Smooth muscle cell (in vitro differentiated cells): ENCODE results near the gene ZNF536. TPM values are rescaled to one million over a fixed set of nuclear protein-coding genes. Genes with fewer than 3 reads are reported as not detected.

ENCODE experiments used
- DNase-seq: peaks from one replicate; lab custom pipeline; 2025; ENCODE audit not compliant: unreplicated experiment; lab: John Stamatoyannopoulos, UW
- H2AFZ ChIP-seq: fragments of 200-600 bp; sonication (generic); 2 replicates; pipeline ENCODE4 v1.6.0; 2016; ENCODE audit warnings: antibody characterized with exemption, low read depth, mild to moderate bottlenecking
- H3F3A ChIP-seq: fragments of 200-600 bp; sonication (generic); 2 replicates; pipeline ENCODE4 v1.6.0; 2017; ENCODE audit warnings: antibody characterized with exemption, low read depth
- H3K27ac ChIP-seq: fragments of 200-600 bp; sonication (generic); 2 replicates; pipeline ENCODE4 v1.5.1; 2016; ENCODE audit warnings: low read depth, mild to moderate bottlenecking
- H3K27me3 ChIP-seq: fragments of 200-600 bp; sonication (generic); 2 replicates; pipeline ENCODE4 v1.6.1; 2016; ENCODE audit warnings: low read depth, mild to moderate bottlenecking
- H3K36me3 ChIP-seq: fragments of 200-600 bp; sonication (generic); 2 replicates; pipeline ENCODE4 v1.5.1; 2016; ENCODE audit warnings: low read depth
- H3K4me1 ChIP-seq: fragments of 200-600 bp; sonication (generic); 2 replicates; pipeline ENCODE4 v1.5.1; 2016; ENCODE audit warnings: low read depth
- H3K4me2 ChIP-seq: fragments of 200-600 bp; sonication (generic); 2 replicates; pipeline ENCODE4 v1.6.0; 2016; ENCODE audit warnings: mild to moderate bottlenecking
- H3K4me3 ChIP-seq: fragments of 200-600 bp; sonication (generic); 2 replicates; pipeline ENCODE4 v1.5.1; 2016; ENCODE audit warnings: mild to moderate bottlenecking
- H3K79me2 ChIP-seq: fragments of 200-600 bp; sonication (generic); 2 replicates; pipeline ENCODE4 v1.6.0; 2016; ENCODE audit warnings: low read depth, mild to moderate bottlenecking
- H3K9ac ChIP-seq: fragments of 200-600 bp; sonication (generic); 2 replicates; pipeline ENCODE4 v1.6.0; 2016; ENCODE audit warnings: low read depth
- H3K9me3 ChIP-seq: fragments of 200-600 bp; sonication (generic); replicated peaks from 2 replicates; pipeline ENCODE4 v1.5.1; 2016; ENCODE audit warnings: low read depth
- H4K20me1 ChIP-seq: fragments of 200-600 bp; sonication (generic); 2 replicates; pipeline ENCODE4 v1.6.0; 2016; ENCODE audit warnings: low read depth
- WGBS: methylation state at CpG from one replicate; pipeline ENCODE4 v1.1.7; 2016; ENCODE audit warnings: low lambda C conversion rate; 5-methylcytosine and 5-hydroxymethylcytosine counted together
- polyA plus RNA-seq: library from polyadenylated mRNA; unstranded; fragments of >200 nt; fragmentation: Nextera tagmentation; extraction: Ambion mirVana; gene quantifications from 2 replicates; pipeline ENCODE4 v1.2.1, GENCODE V29; 2016
- total RNA-seq: library from RNA; depleted of rRNA; stranded (reverse); fragments of >200 nt; gene quantifications from 2 replicates; pipeline ENCODE4 v1.2.3, GENCODE V29; 2014
- TF ChIP-seq, protein P1 (sequence below): fragments of 200-600 bp; sonication (generic); IDR thresholded peaks from 2 replicates; pipeline ENCODE4 v1.5.1; 2017; ENCODE audit warnings: borderline replicate concordance, mild to moderate bottlenecking, antibody characterized with exemption; ENCODE audit not compliant: insufficient read depth, poor library complexity, severe bottlenecking

ZNF536 gene
- total and polyA plus RNA-seq, 2 experiments from 2014 or later: not detected

DNA sequence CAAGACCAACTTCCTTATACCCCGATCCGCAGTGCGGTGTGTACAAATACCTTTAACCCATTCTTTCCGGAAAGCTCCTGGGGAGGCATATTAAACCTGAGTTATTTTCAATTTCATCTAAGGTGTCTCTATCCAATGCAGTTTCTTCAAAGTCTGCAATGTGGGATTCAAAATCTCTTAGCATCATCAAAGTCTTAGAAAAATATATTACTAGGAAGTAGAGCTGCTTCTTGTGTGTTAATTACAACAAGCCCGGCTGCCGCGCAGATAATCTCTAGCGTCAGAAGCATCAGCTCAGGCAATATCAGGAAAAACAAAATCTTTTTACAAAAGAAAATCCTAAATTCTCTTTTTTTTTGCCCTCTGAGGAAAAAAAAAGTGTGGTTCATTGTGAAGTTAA lies 48.1 kb downstream of the ZNF536 start:
- H2AFZ ChIP-seq: no peak overlapping the region
- no peaks in the 10 kb centered on the region for H3F3A ChIP-seq
- H3K4me2 ChIP-seq: no peak overlapping the region
- no peaks in the 10 kb centered on the region for H4K20me1 ChIP-seq
- no peak for DNase-seq
- no peaks in the 10 kb centered on the region for H3K79me2 ChIP-seq
- peaks cover 8% of the 10 kb centered on the region for H3K27me3 ChIP-seq
- TF ChIP-seq, protein P1, sequence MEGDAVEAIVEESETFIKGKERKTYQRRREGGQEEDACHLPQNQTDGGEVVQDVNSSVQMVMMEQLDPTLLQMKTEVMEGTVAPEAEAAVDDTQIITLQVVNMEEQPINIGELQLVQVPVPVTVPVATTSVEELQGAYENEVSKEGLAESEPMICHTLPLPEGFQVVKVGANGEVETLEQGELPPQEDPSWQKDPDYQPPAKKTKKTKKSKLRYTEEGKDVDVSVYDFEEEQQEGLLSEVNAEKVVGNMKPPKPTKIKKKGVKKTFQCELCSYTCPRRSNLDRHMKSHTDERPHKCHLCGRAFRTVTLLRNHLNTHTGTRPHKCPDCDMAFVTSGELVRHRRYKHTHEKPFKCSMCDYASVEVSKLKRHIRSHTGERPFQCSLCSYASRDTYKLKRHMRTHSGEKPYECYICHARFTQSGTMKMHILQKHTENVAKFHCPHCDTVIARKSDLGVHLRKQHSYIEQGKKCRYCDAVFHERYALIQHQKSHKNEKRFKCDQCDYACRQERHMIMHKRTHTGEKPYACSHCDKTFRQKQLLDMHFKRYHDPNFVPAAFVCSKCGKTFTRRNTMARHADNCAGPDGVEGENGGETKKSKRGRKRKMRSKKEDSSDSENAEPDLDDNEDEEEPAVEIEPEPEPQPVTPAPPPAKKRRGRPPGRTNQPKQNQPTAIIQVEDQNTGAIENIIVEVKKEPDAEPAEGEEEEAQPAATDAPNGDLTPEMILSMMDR: no peak
- H3K9ac ChIP-seq: no peak overlapping the region
- H3K9me3 ChIP-seq: no peaks in the 10 kb centered on the region
- H3K4me3 ChIP-seq: no peak overlapping the region
- no peak overlapping the region for H3K27ac ChIP-seq
- no peaks in the 10 kb centered on the region for H3K36me3 ChIP-seq
- WGBS: 94% methylated on average over 8 of the region's 8 CpGs
- H3K4me1 ChIP-seq: no peaks in the 10 kb centered on the region

DNA sequence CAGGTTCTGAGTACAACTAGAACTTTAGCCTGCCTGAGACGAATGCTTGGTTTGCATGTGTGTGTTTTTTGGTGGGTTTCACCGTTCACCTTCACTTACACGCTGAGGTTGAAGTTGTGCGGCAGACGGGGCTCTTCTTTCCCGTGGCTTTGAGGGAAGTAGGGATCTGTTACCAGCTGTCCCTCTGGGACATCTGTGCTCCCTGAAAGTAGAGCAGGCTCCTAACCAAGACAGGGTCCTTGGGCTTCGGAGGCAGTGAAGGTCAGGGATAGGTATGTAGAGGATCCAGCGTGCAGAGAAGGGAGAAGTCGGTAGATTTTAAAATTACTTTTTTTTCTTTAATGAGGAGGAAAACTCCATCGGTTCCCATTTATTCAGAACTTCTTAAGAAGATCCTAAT lies 48.7 kb downstream of the ZNF536 start:
- no peaks in the 10 kb centered on the region for H3K4me1 ChIP-seq
- no peaks in the 10 kb centered on the region for H3K79me2 ChIP-seq
- no peak overlapping the region for H3K27ac ChIP-seq
- no peaks in the 10 kb centered on the region for H3F3A ChIP-seq
- no peak overlapping the region for H3K9ac ChIP-seq
- no peak overlapping the region for H2AFZ ChIP-seq
- no peak overlapping the region for H3K4me2 ChIP-seq
- no peaks in the 10 kb centered on the region for H3K36me3 ChIP-seq
- TF ChIP-seq, protein P1: no peak
- no peaks in the 10 kb centered on the region for H3K9me3 ChIP-seq
- WGBS: 92% methylated on average over 10 of the region's 10 CpGs
- no peaks in the 10 kb centered on the region for H4K20me1 ChIP-seq
- no peak for DNase-seq
- no peak overlapping the region for H3K4me3 ChIP-seq
- peaks cover 5% of the 10 kb centered on the region for H3K27me3 ChIP-seq

- no peaks in the 10 kb centered on the region for H3K79me2 ChIP-seq
- no peaks in the 10 kb centered on the region for H3K36me3 ChIP-seq
- no peaks in the 10 kb centered on the region for H4K20me1 ChIP-seq
- H3K4me3 ChIP-seq: no peak overlapping the region
- no peak overlapping the region for H2AFZ ChIP-seq
- no peak for DNase-seq
- H3K27ac ChIP-seq: no peak overlapping the region
- no peaks in the 10 kb centered on the region for H3F3A ChIP-seq
- TF ChIP-seq, protein P1: no peak
- peaks cover 2% of the 10 kb centered on the region for H3K27me3 ChIP-seq
- no peaks in the 10 kb centered on the region for H3K9me3 ChIP-seq
- no peak overlapping the region for H3K4me2 ChIP-seq
- 97% methylated on average over 8 of the region's 8 CpGs for WGBS
- H3K4me1 ChIP-seq: no peaks in the 10 kb centered on the region
- no peak overlapping the region for H3K9ac ChIP-seq
Observed at GRCh38 chr19:30421571-30421970, 49.4 kb downstream of the ZNF536 start.

GRCh38 chr19:30423481-30423880 lies 51.3 kb downstream of the ZNF536 start:
- no peaks in the 10 kb centered on the region for H3K9me3 ChIP-seq
- no peaks in the 10 kb centered on the region for H4K20me1 ChIP-seq
- H3K27ac ChIP-seq: no peak overlapping the region
- H3K27me3 ChIP-seq: peaks cover 9% of the 10 kb centered on the region
- TF ChIP-seq, protein P1: no peak
- H2AFZ ChIP-seq: no peak overlapping the region
- DNase-seq: no peak
- 75% methylated on average over 11 of the region's 11 CpGs for WGBS
- no peaks in the 10 kb centered on the region for H3K79me2 ChIP-seq
- H3K4me2 ChIP-seq: no peak overlapping the region
- H3K4me3 ChIP-seq: no peak overlapping the region
- H3K36me3 ChIP-seq: no peaks in the 10 kb centered on the region
- H3K9ac ChIP-seq: no peak overlapping the region
- no peaks in the 10 kb centered on the region for H3F3A ChIP-seq
- no peaks in the 10 kb centered on the region for H3K4me1 ChIP-seq
